ENCODE measurements around the gene SRSF6.

GRCh38 chr20:43463527-43464218 is 6.0 kb downstream of the SRSF6 start:
- TF ChIP-seq EZH2 (IDR thresholded peaks at IDR 0.05) = no peak
- TF ChIP-seq POLR2AphosphoS5 (IDR thresholded peaks at IDR 0.05; ENCODE audit: borderline replicate concordance, low read depth, low read length) = no peak; the same call in 1 of the 2 replicates
- no peak for TF ChIP-seq FOXP2 (optimal IDR thresholded peaks at IDR 0.05; ENCODE audit: control extremely low read depth, extremely low read length, insufficient read depth)

Data from SK-N-MC (cell line).